Astrocyte of the spinal cord (primary cell): ENCODE data around the gene CRX.
"Not testable (repeated sequence)": the region's sequence is repeated elsewhere in the genome, so short reads cannot be mapped to it uniquely, and the experiment has no call there.

ENCODE experiments used
- DNase-seq: peaks from one replicate; pipeline ENCODE4 v3.0.0; 2011; ENCODE audit warnings: low read depth, low spot score
- H3K4me3 ChIP-seq: 2 replicates; pipeline ENCODE4 v1.5.1; 2011; ENCODE audit warnings: low read depth, mild to moderate bottlenecking, low read length, moderate library complexity
- in situ Hi-C: cut with HindIII; loops from 2 replicates; pipeline ENCODE4 v1.10.0; 2017; ENCODE audit warnings: low sequenced_read_pairs
- TF ChIP-seq, protein P1 (sequence below): IDR thresholded peaks from 2 replicates; pipeline ENCODE4 v1.5.1; 2012; ENCODE audit warnings: low read depth, mild to moderate bottlenecking, low read length, inconsistent platforms

The CRX gene

DNA sequence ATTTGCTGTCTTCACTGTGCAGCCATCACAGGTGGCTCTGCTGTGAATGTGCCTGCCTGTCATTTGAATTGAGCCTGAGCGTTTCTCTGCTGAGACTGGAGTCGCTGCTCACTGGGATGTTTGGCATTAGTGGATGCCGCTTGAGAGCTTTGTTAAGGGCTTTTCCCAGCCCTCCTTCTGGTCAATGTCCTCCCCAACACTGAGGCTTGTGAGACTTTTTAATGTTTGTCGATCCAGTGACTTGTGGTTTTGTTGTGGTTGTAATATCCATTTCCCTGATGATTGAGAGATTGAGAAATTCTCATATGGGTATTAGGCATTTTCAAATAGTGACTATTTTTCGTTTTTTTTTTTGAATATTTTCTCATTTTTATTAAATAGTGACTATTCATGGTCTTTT lies 39.9 kb downstream of the CRX start:
- in situ Hi-C loops, result no loop called here
- TF ChIP-seq, protein P1, sequence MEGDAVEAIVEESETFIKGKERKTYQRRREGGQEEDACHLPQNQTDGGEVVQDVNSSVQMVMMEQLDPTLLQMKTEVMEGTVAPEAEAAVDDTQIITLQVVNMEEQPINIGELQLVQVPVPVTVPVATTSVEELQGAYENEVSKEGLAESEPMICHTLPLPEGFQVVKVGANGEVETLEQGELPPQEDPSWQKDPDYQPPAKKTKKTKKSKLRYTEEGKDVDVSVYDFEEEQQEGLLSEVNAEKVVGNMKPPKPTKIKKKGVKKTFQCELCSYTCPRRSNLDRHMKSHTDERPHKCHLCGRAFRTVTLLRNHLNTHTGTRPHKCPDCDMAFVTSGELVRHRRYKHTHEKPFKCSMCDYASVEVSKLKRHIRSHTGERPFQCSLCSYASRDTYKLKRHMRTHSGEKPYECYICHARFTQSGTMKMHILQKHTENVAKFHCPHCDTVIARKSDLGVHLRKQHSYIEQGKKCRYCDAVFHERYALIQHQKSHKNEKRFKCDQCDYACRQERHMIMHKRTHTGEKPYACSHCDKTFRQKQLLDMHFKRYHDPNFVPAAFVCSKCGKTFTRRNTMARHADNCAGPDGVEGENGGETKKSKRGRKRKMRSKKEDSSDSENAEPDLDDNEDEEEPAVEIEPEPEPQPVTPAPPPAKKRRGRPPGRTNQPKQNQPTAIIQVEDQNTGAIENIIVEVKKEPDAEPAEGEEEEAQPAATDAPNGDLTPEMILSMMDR, result no peak
- no peak for DNase-seq
- no peak overlapping the region for H3K4me3 ChIP-seq

DNA sequence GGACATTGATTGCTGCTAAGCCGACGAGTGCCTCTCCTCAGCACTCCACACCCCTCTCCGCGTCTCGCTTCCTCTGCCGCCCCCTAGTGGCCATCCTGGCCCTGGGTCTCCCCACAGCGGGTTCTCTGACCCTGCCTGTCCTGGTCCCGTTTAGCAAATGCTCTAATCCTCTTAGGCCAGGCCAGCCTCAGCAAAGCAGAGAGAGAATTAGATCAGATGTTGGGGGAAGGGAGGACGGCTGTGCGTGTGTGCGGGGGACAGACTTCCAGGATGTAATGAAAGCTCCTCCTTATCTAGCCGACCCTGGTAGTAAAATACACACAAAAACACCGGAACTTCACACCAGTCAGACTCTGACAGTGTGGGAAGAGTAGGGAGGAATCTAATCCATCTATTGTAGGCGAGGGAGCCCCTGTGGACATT lies 41.8 kb downstream of the CRX start:
- no peak overlapping the region for H3K4me3 ChIP-seq
- TF ChIP-seq, protein P1, result peak; percentile 98
- peak; percentile 53 for DNase-seq
- in situ Hi-C loops, result no loop called here

DNA sequence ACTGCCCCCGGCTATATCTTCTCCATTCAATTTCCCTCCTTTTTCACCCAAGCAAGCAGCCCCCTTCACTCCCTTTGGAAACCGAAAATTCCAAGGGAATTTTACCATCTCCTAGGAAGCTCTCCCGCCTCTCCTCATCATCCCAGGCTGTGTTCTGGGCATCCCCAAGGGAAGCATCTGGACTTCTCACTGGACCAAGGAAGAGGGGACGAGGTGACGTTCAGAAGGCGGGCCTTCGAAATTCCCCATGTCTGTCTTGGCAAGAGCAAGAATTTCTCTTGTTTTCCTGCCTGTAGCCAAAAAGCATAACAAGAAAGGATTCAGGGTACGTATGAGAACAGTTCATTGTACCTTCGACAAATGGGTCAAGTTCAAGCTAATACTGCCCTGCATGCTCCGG lies 43.4 kb downstream of the CRX start:
- DNase-seq, result no peak
- in situ Hi-C loops, result no loop called here
- TF ChIP-seq, protein P1, result no peak
- no peak overlapping the region for H3K4me3 ChIP-seq

DNA sequence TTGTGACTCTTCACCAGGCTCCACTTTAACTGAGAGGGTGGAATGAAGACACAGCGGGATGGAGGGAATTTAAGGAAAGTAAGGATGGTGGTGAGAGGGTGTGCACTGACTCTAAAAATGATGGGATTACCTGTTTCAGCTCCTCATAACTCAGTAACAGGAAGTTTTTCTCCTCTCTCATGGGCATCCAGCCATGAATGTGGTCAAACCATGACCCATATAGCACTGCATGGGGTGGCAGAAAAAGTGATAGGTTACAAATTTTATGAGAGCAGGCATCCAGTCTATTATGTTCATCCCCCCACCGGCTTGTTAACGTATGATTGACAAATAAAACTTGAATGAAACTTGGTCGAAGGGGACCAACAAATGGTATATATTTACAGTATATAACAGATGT lies 57.2 kb downstream of the CRX start:
- no peak overlapping the region for H3K4me3 ChIP-seq
- TF ChIP-seq, protein P1, result no peak
- no peak for DNase-seq
- in situ Hi-C loops, result no loop called here

DNA sequence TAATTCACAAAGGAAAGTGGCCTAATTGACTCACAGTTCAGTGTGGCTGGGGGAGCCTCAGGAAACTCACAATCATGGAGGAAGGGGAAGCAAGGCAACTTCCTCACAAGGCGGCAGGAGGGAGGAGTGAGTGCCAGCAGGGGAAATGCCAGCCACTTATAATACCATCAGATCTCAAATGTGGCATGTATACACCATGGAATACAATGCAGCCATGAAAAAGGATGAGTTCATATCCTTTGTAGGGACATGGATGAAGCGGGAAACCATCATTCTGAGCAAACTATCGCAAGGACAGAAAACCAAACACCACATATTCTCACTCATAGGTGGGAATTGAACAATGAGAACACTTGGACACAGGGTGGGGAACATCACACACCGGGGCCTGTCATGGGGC lies 57.6 kb downstream of the CRX start:
- in situ Hi-C loops, H3K4me3 ChIP-seq: not testable (repeated sequence)

DNA sequence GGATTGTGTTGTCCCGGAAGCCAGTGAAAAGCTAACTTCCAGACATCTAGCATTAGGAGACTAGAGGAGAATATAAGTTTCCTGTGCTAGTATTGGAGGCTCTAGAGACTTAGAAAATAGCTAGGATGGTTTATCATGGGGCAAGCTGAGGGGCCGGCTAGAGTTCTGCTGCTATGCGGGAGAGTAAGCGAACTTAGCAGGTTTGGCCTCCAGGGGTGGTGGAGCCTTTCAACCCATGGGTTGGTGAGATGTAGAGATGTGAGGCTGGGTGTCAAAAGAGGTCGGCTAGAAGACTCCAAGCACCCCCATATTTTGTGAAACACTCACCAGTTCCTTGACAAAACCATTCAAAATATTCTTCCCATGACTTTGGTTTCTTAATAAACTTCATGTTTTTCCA lies 60.0 kb downstream of the CRX start:
- TF ChIP-seq, protein P1, result no peak
- in situ Hi-C loops, result no loop called here
- no peak for DNase-seq
- no peak overlapping the region for H3K4me3 ChIP-seq

More for the DNA sequence above, 57.6 kb downstream of the CRX start:
- not testable (repeated sequence) for DNase-seq

DNA sequence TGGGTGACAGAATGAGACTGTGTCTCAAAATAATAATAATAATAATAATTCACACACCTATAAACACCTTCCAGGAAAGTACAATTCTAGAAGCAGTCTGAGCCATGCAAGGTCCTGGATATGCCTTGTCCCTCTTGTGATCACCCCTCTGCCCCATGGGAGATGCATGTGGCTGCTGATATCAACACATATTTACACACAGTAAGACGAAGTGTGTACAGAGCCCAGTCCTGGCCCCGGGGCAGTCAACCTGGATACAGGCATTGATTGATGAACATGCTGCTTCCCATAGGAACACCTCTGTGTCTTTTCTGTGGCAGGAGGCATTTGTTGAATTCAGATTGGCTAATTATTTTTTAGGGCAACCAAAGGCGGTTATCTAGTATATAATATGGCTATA lies 61.2 kb downstream of the CRX start:
- no peak for DNase-seq
- H3K4me3 ChIP-seq, result no peak overlapping the region
- TF ChIP-seq, protein P1, result no peak
- in situ Hi-C loops, result no loop called here
